ENCODE results near the gene CLDN8. TPM values are rescaled to one million over a fixed set of nuclear protein-coding genes. Genes with fewer than 3 reads are reported as not detected.
A peak's percentile ranks its signal among the peaks of the same experiment; 100 is the strongest.

The CLDN8 gene
- total and polyA plus RNA-seq, 2 donors: 0.05 to 0.87 TPM

- DNase-seq (ENCODE audit: low read depth in 6 of 9, low spot score in 9 of 9): no peak
Observed at GRCh38 chr21:30222724-30223123, 6.8 kb upstream of the CLDN8 start.

GRCh38 chr21:30211071-30211470 lies 4.8 kb downstream of the CLDN8 start:
- Histone ChIP-seq H3K27me3 (ENCODE audit: control insufficient read depth in 2 of 2, insufficient read depth in 1 of 2, low read length in 1 of 2) (no peaks in the 10 kb centered on the region), H3K27ac (ENCODE audit: low read depth in 1 of 2, low read length in 1 of 2) (no peak overlapping the region), H3K4me3 (ENCODE audit: low read length in 2 of 2) (no peak overlapping the region), H3K36me3 (ENCODE audit: control insufficient read depth in 2 of 2, insufficient read depth in 2 of 2, low read length in 1 of 2) (no peaks in the 10 kb centered on the region), H3K9me3 (ENCODE audit: control insufficient read depth in 2 of 2, insufficient read depth in 1 of 2, low read length in 1 of 2) (no peaks in the 10 kb centered on the region), H3K4me1 (ENCODE audit: control insufficient read depth in 2 of 2, insufficient read depth in 2 of 2, low read length in 2 of 2) (no peaks in the 10 kb centered on the region)
- no peak for DNase-seq (ENCODE audit: low read depth in 6 of 9, low spot score in 9 of 9)
- WGBS: 63% methylated on average over 1 of the region's 1 CpG

More at GRCh38 chr21:30222724-30223123, 6.8 kb upstream of the CLDN8 start:
- H3K36me3 ChIP-seq (ENCODE audit: control insufficient read depth in 2 of 2, insufficient read depth in 2 of 2, low read length in 1 of 2): no peaks in the 10 kb centered on the region
- no peaks in the 10 kb centered on the region for H3K27me3 ChIP-seq (ENCODE audit: control insufficient read depth in 2 of 2, insufficient read depth in 1 of 2, low read length in 1 of 2)
- H3K4me3 ChIP-seq (ENCODE audit: low read length in 2 of 2): no peak overlapping the region
- H3K9me3 ChIP-seq (ENCODE audit: control insufficient read depth in 2 of 2, insufficient read depth in 1 of 2, low read length in 1 of 2): no peaks in the 10 kb centered on the region
- H3K27ac ChIP-seq (ENCODE audit: low read depth in 1 of 2, low read length in 1 of 2): no peak overlapping the region
- no peaks in the 10 kb centered on the region for H3K4me1 ChIP-seq (ENCODE audit: control insufficient read depth in 2 of 2, insufficient read depth in 2 of 2, low read length in 2 of 2)

- H3K27ac ChIP-seq (ENCODE audit: low read depth in 1 of 2, low read length in 1 of 2): no peak overlapping the region
Observed at GRCh38 chr21:30209601-30210000, 6.3 kb downstream of the CLDN8 start.

GRCh38 chr21:30207252-30207579 lies 8.7 kb downstream of the CLDN8 start:
- Histone ChIP-seq H3K4me1 (ENCODE audit: control insufficient read depth in 2 of 2, insufficient read depth in 2 of 2, low read length in 2 of 2) (no peaks in the 10 kb centered on the region), H3K36me3 (ENCODE audit: control insufficient read depth in 2 of 2, insufficient read depth in 2 of 2, low read length in 1 of 2) (no peaks in the 10 kb centered on the region), H3K27ac (ENCODE audit: low read depth in 1 of 2, low read length in 1 of 2) (no peak overlapping the region), H3K9me3 (ENCODE audit: control insufficient read depth in 2 of 2, insufficient read depth in 1 of 2, low read length in 1 of 2) (no peaks in the 10 kb centered on the region), H3K4me3 (ENCODE audit: low read length in 2 of 2) (no peak overlapping the region), H3K27me3 (ENCODE audit: control insufficient read depth in 2 of 2, insufficient read depth in 1 of 2, low read length in 1 of 2) (no peaks in the 10 kb centered on the region)
- DNase-seq (ENCODE audit: low read depth in 6 of 9, low spot score in 9 of 9): no peak
- 45% methylated on average over 1 of the region's 1 CpG for WGBS

More at GRCh38 chr21:30209601-30210000, 6.3 kb downstream of the CLDN8 start:
- no peaks in the 10 kb centered on the region for H3K27me3 ChIP-seq (ENCODE audit: control insufficient read depth in 2 of 2, insufficient read depth in 1 of 2, low read length in 1 of 2)
- no peaks in the 10 kb centered on the region for H3K36me3 ChIP-seq (ENCODE audit: control insufficient read depth in 2 of 2, insufficient read depth in 2 of 2, low read length in 1 of 2)
- no peak overlapping the region for H3K4me3 ChIP-seq (ENCODE audit: low read length in 2 of 2)
- DNase-seq (ENCODE audit: low read depth in 6 of 9, low spot score in 9 of 9): no peak
- WGBS: 73% methylated on average over 5 of the region's 5 CpGs
- no peaks in the 10 kb centered on the region for H3K4me1 ChIP-seq (ENCODE audit: control insufficient read depth in 2 of 2, insufficient read depth in 2 of 2, low read length in 2 of 2)
- H3K9me3 ChIP-seq (ENCODE audit: control insufficient read depth in 2 of 2, insufficient read depth in 1 of 2, low read length in 1 of 2): no peaks in the 10 kb centered on the region

- Histone ChIP-seq H3K27ac (ENCODE audit: low read depth in 1 of 2, low read length in 1 of 2) (peak overlapping the region in 1 of 2 donors; percentile 13), H3K4me1 (ENCODE audit: control insufficient read depth in 2 of 2, insufficient read depth in 2 of 2, low read length in 2 of 2) (no peaks in the 10 kb centered on the region), H3K9me3 (ENCODE audit: control insufficient read depth in 2 of 2, insufficient read depth in 1 of 2, low read length in 1 of 2) (no peaks in the 10 kb centered on the region), H3K36me3 (ENCODE audit: control insufficient read depth in 2 of 2, insufficient read depth in 2 of 2, low read length in 1 of 2) (no peaks in the 10 kb centered on the region), H3K4me3 (ENCODE audit: low read length in 2 of 2) (no peak overlapping the region), H3K27me3 (ENCODE audit: control insufficient read depth in 2 of 2, insufficient read depth in 1 of 2, low read length in 1 of 2) (no peaks in the 10 kb centered on the region)
- no peak for DNase-seq (ENCODE audit: low read depth in 6 of 9, low spot score in 9 of 9)
- 91% methylated on average over 7 of the region's 7 CpGs for WGBS
Observed at GRCh38 chr21:30206551-30207251, 9.2 kb downstream of the CLDN8 start.

GRCh38 chr21:30200000-30200399 lies 15.9 kb downstream of the CLDN8 start:
- H3K4me1 ChIP-seq (ENCODE audit: control insufficient read depth in 2 of 2, insufficient read depth in 2 of 2, low read length in 2 of 2): no peaks in the 10 kb centered on the region
- DNase-seq (ENCODE audit: low read depth in 6 of 9, low spot score in 9 of 9): no peak
- WGBS: 90% methylated on average over 2 of the region's 2 CpGs
- no peaks in the 10 kb centered on the region for H3K36me3 ChIP-seq (ENCODE audit: control insufficient read depth in 2 of 2, insufficient read depth in 2 of 2, low read length in 1 of 2)
- H3K4me3 ChIP-seq (ENCODE audit: low read length in 2 of 2): no peak overlapping the region
- H3K9me3 ChIP-seq (ENCODE audit: control insufficient read depth in 2 of 2, insufficient read depth in 1 of 2, low read length in 1 of 2): no peaks in the 10 kb centered on the region
- H3K27ac ChIP-seq (ENCODE audit: low read depth in 1 of 2, low read length in 1 of 2): no peak overlapping the region
- H3K27me3 ChIP-seq (ENCODE audit: control insufficient read depth in 2 of 2, insufficient read depth in 1 of 2, low read length in 1 of 2): no peaks in the 10 kb centered on the region

GRCh38 chr21:30194701-30195299 lies 21.1 kb downstream of the CLDN8 start:
- Histone ChIP-seq H3K9me3 (ENCODE audit: control insufficient read depth in 2 of 2, insufficient read depth in 1 of 2, low read length in 1 of 2) (no peaks in the 10 kb centered on the region), H3K4me3 (ENCODE audit: low read length in 2 of 2) (no peak overlapping the region), H3K27me3 (ENCODE audit: control insufficient read depth in 2 of 2, insufficient read depth in 1 of 2, low read length in 1 of 2) (no peaks in the 10 kb centered on the region), H3K27ac (ENCODE audit: low read depth in 1 of 2, low read length in 1 of 2) (no peak overlapping the region), H3K36me3 (ENCODE audit: control insufficient read depth in 2 of 2, insufficient read depth in 2 of 2, low read length in 1 of 2) (no peaks in the 10 kb centered on the region), H3K4me1 (ENCODE audit: control insufficient read depth in 2 of 2, insufficient read depth in 2 of 2, low read length in 2 of 2) (no peaks in the 10 kb centered on the region)
- peak in 1 of 9 donors; percentile 5 for DNase-seq (ENCODE audit: low read depth in 6 of 9, low spot score in 9 of 9)
- WGBS: 25% methylated on average over 2 of the region's 2 CpGs

- H3K4me3 ChIP-seq (ENCODE audit: low read length in 2 of 2): no peak overlapping the region
- WGBS: 93% methylated on average over 2 of the region's 2 CpGs
- H3K4me1 ChIP-seq (ENCODE audit: control insufficient read depth in 2 of 2, insufficient read depth in 2 of 2, low read length in 2 of 2): no peaks in the 10 kb centered on the region
- no peaks in the 10 kb centered on the region for H3K9me3 ChIP-seq (ENCODE audit: control insufficient read depth in 2 of 2, insufficient read depth in 1 of 2, low read length in 1 of 2)
- no peak overlapping the region for H3K27ac ChIP-seq (ENCODE audit: low read depth in 1 of 2, low read length in 1 of 2)
- H3K27me3 ChIP-seq (ENCODE audit: control insufficient read depth in 2 of 2, insufficient read depth in 1 of 2, low read length in 1 of 2): no peaks in the 10 kb centered on the region
- H3K36me3 ChIP-seq (ENCODE audit: control insufficient read depth in 2 of 2, insufficient read depth in 2 of 2, low read length in 1 of 2): no peaks in the 10 kb centered on the region
- no peak for DNase-seq (ENCODE audit: low read depth in 6 of 9, low spot score in 9 of 9)
Observed at GRCh38 chr21:30193201-30193600, 22.7 kb downstream of the CLDN8 start.

GRCh38 chr21:30190554-30190953 lies 25.3 kb downstream of the CLDN8 start:
- Histone ChIP-seq H3K4me1 (ENCODE audit: control insufficient read depth in 2 of 2, insufficient read depth in 2 of 2, low read length in 2 of 2) (no peaks in the 10 kb centered on the region), H3K27ac (ENCODE audit: low read depth in 1 of 2, low read length in 1 of 2) (no peak overlapping the region), H3K36me3 (ENCODE audit: control insufficient read depth in 2 of 2, insufficient read depth in 2 of 2, low read length in 1 of 2) (no peaks in the 10 kb centered on the region), H3K9me3 (ENCODE audit: control insufficient read depth in 2 of 2, insufficient read depth in 1 of 2, low read length in 1 of 2) (no peaks in the 10 kb centered on the region), H3K27me3 (ENCODE audit: control insufficient read depth in 2 of 2, insufficient read depth in 1 of 2, low read length in 1 of 2) (no peaks in the 10 kb centered on the region), H3K4me3 (ENCODE audit: low read length in 2 of 2) (no peak overlapping the region)
- WGBS: 67% methylated on average over 7 of the region's 7 CpGs
- no peak for DNase-seq (ENCODE audit: low read depth in 6 of 9, low spot score in 9 of 9)

Data from thymus (tissue), 11 donors.